Middle frontal gyrus (tissue), 1 donor: Measurements from ENCODE around the gene PRCC.
"Not testable (repeated sequence)": the region's sequence is repeated elsewhere in the genome, so short reads cannot be mapped to it uniquely, and the experiment has no call there.

Experiments used
- DNase-seq: peaks from one replicate; pipeline ENCODE4 v3.0.0-alpha.2; 2015; ENCODE audit warnings: low spot score; ENCODE audit errors: extremely low spot score

The PRCC gene

DNA sequence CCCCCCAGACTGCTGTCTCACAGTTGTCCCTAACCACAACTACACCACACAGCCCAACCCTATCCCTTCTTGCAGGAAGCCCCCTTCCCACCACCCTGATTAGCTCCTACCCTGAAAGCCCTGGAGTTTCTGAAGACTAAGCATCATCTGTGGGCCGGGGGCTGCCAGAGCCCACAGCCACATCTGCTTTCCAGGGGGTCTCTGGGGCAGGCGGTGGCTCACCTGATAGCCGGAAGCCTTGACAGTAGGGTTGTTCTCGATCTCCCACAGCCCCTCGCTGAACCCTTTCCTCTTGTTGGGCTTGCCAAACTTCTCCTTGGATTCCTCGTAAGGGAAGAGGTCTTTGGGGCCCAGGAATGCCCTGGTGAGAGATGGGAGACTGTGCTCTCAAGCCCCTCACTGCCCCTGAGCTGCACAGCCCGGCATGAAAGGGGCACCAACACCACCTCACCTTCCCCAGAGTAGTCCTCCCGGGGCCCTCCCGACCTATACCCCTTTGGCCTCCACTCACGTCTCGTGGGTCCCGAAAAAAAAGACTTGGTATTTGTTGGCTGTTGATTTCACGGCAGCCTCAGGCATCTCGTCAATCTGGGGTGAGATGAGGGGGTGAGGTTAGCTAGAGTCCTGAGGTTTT lies 22.4 kb upstream of the PRCC start:
- DNase-seq = no peak

DNA sequence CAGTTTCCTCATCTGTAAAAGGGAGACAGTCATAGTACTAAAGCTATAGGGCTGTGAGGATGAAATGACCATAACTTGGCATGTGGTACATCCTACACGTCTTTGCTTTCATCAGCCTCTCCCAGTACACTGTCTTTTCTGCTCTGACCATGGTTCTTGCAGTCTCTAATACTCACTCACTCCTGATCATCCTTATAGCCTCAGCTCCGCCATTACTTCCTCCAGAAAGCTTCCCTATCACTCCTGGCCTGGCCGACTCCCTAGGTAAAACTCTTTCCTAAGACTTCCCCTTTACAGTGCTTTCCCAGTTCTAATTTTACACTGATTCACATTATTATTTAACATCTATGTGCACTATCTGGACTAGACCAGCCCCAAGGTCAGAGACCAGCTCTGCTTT lies 21.5 kb upstream of the PRCC start:
- DNase-seq = no peak

DNA sequence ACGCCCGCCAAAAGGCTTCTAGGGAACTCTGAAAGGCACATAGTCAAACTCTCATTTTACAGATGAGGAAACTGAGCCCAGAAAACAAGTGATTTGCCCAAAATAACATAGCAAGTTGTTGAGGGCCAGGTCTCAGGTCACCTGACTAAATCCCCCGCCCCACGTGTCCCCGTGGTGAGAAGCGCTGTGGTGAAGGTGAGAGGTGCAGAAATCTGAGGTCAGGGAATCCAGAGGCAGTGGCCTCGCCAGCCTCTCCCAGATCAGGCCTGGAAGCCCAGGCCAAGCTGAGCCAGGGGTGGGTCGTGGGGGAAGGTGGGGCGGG lies 21.0 kb upstream of the PRCC start:
- DNase-seq = no peak

DNA sequence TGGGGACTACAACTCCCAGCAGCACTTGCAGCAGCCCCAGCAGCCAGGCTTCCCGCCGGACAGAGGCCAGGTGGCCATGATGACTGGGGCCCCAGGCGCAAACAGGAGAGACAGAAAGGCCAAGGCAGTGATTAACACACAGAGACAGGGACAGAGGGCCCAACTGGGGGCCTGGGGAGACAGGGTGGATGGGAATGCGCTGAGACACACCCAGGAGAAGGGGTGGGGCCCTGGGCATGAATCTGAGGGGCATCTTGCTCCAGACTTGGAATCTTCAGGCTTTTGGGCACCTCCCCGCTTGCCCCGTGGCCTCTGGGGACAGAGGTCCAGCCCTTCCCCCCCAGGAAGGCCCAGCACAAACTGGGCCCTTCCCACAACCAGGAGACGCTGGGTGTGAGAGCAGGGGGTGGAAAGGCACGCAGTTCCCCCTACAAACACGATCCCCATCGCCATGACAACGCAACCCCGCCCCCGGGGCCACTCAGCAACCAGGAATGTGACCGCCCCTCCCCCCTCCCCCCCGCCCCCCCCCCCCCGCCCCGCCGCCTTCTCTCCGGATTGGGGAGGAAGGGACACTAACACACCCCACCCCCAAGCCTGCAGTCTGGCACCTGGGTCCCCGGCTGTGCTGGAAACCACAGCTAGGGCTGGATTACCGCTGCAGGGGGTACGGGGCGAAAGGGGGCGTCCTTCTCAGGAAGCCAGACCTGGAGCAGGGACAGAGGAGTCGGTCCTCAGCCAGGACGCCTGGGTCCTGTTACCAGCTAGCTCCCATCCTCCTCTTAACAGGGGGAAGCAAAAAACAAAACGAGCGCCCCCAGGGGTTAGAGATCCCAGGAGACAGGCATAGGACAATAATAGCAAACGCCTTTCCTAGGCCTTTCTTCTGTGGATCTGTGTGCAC lies 20.4 kb upstream of the PRCC start:
- DNase-seq = no peak

DNA sequence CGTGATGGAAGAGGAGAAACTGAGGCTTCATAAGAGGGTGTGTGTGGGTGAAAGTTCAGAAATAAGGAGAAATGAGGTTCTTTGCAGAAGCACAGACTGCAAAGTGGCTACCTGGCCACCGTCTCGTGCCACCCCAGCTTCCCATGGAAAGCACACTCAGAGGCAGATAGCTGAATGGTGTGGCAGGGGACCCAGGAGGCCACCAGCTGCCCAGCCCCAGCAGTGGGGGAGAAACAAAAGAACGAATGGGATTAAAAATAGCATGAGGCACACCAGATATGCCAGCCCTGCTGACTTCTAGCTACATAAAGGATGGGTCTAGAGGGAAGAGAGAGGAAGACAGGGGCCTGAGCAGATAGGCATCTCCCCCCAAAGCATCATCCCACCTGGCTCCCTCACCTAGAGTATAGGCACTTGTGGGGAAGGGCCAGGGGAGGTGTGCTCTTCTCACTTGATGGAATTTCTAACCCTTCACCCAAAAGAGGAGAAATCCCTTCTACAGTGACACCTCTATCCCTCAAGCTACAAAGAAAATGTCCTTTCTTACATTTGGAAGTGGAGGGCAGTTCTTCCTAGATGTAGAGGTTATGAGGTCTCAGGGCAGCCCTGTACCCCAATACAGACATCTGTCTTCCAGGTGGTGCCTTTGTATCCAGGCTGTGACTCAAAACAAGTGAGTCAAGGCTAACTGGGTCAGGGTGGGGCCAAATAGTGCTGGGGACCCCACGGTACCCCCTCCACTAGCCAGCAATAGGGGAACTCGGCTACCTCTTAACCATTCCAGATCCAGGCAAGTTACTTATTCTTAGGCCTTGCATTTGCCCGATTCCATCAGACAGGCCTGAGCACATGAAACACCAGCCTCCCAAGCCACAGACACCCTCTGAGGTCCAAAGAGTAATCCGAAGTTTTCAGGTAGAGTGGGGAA lies 19.3 kb upstream of the PRCC start:
- DNase-seq = no peak

DNA sequence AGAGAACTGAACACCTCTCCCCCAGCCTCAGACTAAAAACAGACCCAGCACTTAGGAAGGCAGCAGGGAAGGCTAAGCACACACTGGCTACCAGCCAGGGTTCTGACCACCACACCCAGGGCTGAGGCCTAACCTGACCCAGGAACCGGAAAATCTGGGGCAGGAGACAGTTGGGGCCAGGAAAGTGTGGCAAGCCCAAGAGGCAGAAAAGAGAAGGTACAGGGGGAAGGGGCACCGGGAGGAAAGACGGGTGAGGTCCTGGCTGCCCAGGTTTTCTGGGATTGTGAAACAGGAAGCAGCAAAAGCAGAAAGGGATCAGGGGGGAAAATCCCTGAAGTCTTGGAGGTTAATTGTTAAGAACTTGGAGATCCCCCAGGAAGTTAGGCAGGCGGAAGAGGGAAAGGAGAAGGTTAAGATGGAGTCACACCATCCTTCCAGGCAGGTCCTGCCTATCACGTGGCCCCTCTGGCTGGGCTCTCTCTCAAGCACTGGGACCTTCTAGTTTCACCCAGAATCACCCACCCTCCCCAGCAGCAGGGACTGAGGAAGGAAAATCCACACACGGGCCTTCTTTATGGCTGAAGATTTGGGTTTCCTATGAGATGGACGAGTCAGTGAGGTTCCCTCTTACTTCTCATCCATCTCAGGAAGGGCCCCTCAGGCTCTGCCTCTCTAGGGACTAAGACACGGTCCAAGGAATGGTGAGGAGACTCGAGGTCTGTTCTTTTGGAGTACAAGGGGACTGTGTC lies 18.5 kb upstream of the PRCC start:
- DNase-seq = no peak

DNA sequence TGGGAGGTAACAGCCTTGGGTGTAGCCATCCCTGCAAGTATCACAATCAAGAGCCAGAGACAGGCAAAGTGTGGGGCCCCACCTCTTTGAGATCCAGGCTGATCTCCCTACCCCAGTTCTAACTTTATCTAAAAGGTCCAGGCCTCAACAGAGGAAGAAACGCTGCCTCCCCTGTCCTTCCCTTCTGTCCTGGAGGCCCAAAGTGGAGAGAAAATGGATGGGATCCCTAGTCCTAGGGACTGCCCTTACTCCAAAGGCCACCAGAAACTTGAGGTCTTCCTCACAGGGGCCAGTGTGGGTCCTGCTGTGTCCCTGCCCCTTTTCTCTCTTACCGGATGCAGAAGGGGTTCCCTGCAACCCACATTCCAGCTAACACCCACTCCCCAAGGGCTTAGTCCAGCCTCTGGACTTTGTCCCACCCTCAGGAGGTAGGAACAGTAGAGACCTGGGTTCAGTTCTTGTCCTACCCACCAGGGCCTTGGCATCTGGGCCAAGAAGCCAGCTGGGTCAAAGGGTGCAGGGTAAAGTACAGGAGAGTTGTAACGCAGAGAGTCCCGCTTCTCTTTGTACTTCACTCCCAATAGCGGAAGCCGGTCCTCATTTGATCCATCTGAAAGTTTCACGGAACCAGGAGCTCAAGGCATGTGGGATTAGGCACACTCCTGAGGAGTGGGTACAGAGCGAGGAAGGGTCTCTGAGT lies 17.8 kb upstream of the PRCC start:
- no peak for DNase-seq

DNA sequence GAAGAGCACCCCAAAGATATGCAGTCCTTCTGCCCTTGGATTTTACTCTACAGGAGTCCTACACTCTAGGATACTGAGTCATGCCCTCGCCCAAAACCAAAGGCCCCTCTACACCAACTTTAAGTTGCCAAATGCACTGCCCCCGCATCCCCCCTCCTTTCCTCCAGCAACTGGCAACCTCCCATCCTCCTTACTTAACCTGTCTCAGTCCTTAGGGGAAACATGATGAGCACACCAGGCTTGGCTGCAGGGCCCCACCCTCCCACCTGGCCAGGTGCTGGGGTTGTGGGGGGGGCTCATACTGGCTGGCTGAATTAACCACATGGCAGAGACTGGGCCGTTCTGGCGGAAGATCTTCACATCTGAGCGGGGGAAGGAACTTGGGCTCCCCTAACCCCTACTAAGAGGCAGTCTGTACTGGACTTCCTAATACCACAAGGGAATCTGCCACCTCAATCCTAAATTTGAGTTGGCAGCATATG lies 17.1 kb upstream of the PRCC start:
- DNase-seq = no peak

DNA sequence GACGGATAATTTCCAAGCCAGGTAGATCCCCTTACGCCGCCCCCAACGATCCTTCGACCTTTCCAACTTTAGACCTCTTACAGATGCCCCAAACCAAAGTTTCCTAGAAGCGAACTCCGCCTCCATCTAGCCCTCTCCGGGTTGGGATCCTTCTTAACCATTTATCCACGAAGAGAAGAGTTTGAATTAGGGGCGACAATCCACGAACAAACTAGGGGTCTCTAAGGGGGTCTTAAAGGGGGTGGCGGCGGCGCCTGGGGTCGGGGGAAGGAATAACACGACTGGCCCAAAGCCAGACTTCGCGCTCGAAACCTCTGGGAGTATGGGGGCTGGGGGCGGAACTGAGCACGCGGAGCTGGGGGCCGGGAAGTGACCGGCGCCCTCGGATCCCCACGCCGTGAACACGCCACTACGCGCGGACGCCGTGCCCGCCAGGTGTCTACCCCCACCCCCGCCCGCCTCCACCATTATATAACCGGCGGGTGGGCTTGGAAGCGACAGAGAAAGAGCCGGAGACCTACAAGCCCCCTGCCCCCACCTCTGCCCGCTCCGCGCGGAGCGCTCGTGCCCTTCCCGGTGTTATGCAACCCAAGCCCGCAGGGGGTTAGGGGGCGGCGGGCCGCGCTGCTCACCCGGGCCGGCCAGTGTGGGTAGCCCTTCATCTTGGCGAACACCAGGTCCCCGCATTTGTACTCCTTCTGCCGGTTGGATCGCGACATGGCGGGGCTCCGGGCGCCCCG lies 16.5 kb upstream of the PRCC start:
- no peak for DNase-seq

DNA sequence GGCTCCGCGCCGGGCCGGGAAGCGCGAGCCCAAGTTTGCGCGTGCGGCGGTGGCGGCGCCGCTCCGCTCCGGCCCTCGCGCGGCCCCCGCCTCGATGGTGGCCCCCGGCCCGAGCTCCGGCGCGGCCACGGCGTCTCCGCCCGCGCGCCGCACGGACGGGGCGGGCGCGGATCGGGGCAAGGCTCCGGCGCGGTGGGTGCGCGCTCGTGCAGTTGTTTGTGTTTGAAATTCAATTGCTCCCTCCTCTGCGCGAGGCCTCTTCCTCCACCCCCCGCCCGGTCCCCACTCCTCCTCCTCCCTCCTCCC lies 15.9 kb upstream of the PRCC start, which contains the start of gene HDGF:
HDGF (minus strand) TSS at position 225 of the 306 bp plus-strand sequence. CDS start 246 bp downstream, outside the sequence.
- no peak for DNase-seq

DNA sequence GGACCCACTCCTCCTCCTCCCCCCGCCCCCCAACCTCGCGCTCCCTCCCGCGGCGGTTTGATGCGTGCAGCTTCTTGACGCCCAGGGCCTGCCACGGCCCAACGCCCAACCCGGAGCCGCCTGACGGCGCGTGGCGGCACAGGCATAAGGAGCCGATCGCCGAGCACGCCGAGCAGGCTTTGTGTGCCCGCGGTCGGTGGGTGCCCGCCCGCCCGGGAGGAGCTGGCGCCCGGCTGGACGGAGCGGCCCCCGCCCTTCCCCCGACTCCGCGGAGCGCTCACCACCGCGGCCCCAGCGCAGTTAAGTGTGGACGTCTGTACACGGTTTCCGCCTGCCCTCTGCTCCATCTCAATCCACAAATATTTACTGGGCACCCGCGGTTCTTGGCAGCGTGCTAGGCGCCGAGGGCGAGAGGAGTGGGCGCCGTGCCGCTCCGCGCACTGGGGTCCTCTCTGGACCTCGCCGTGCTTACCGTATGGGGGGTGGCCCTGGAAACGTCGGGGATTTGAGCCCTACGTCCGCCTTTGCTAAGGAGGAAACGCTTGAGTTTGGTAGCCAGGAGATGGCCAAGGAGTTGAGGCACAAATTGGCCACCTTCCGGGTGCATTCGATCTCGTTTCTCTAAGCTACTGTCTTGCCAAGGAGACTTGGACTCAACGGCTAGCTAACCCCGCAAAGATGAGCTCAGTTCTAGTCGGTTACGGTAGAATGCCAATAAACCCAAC lies 15.4 kb upstream of the PRCC start:
- DNase-seq = peak; percentile 93

DNA sequence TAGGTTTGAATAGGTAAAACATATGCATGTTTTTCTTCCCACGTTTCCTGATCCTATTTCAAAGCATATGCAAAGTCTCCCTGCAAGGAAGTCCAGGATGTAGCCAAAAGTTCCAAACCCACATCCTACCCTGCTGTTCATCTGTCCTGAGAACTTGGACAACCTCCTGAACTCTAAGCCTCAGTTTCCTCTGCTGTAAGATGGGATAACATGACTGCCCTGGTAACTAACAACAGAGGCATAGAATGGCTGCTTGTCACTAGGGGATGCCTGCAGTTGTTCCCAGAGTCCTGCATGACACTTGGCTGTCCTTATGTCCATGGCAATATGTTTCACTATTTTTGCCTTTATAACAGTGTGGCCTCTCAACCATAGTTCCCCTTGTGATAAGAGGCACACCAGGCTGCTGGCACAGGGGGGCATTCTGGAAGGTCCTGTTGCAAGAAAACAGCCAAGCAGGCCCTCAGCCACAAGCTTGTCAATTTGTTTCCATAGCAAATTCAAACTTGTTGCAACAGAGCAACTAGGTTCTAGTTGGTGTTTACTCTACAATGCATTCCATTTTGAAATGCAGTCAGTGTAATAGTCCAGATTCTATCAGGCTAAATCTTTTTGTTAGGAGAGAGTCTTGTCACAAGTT lies 14.4 kb upstream of the PRCC start:
- no peak for DNase-seq

DNA sequence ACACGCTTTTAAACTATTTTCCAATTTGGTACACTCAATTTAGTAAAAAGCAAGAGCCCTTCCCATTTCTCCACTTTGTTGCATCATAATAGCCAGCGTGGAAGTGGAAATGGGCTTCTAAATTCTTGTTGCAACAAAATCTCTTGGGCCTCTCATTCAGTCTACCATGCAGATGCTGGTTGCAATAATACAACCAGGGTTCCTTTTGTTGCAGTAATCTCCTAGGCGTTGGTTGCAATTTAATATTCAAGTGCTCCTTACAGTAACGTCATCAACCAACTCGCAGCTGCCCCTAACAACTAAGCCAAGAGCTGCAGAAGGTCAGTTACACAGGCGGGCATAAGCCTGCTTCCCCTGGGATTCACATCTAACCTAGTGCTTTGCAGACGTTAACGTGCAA lies 13.1 kb upstream of the PRCC start:
- no peak for DNase-seq

DNA sequence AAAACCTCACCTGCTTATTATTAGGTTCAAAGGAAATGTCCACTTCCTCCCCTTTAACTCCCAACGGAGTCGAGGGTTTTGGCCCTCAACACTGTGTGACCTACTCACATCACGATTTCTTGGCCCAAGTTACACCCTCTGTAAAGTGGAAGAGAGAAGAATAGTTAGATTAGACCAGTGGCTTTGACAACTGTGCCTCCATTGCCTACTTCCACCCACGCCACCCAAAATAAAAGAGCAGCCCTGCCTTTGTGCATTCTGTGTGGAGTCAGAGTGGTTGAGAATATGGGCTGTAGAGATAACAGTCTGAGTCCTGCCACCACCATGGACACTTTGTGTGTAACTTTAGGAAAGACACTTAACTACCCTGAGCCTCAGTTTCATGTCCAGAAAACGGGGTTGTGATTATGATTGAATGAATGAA lies 11.8 kb upstream of the PRCC start:
- DNase-seq = no peak

DNA sequence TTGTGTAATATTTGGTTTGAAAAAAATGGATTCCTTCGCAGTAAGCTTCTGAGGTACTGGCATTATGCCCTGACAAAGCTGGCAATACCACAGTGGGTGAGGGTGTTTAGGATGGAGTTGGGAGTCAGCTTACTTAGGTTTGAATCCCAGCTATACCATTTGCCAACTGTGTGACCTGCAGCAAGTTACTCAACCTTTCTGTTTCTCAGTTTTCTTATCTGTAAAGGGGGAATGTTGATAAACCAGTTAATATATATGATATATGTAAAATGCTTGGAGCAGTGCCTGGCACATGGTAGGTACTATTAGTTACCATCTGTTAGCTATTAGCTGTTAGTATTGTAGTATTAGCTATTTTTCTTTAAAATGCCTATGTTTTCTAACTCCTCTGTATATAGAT lies 11.0 kb upstream of the PRCC start:
- DNase-seq = no peak

DNA sequence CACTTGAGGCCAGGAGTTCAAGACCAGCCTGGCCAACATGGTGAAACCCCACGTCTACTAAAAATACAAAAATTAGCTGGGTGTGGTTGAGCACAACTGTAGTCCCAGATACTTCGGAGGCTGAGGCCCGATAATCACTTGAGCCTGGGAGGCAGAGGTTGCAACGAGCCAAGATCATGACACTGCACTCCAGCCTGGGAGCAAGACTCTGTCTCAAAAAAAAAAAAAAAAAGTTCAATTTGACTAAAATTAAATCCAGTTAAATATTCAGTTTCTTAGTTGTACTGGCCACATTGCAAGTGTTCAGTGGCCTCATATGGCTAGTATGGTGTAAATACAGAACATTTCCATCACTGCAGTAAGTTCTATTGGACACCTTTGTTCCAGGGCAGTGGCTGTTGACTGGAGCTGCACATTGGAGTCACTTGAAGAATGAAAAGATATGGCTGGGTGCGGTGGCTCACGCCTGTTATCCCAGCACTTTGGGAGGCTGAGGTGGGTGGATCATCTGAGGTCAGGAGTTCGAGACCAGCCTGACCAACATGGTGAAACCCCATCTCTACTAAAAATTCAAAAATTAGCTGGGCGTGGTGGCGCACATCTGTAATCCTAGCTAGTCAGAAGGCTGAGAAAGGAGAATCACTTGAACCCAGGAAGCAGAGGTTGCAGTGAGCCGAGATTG lies 9.6 kb upstream of the PRCC start:
- DNase-seq = not testable (repeated sequence)

DNA sequence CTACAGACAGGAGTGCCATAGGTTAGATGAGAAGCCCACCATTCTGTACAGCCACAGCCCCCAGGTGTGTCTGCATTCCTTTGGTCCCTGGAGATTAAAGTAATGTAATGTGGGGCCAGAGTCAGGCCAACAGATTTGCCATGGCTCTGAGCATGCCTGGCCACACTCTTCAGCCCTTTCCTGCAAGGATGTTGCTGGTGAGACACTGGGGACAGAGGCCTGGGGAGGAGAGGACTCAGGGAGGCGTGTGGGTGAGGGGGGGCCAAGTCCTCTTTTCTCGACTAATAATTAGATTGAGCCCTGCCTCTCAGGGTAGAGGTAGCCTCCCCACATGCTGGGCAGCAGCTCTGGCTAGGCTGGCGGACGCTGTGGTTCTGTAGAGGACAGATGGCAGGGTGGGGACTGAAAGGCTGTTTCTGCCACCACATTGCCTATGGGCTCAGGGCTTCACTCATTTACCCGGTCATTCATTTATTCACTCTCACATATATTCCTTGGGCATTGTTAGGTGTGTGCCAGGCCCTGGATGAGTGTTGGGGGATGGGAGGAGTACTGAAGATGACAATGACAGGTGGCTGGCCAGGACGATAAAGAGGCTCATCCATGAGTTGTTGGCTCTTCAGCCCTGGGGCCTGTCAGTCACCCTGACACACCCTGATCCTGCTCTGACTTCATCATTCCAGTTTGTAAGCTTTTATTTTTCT lies 7.1 kb upstream of the PRCC start:
- no peak for DNase-seq

DNA sequence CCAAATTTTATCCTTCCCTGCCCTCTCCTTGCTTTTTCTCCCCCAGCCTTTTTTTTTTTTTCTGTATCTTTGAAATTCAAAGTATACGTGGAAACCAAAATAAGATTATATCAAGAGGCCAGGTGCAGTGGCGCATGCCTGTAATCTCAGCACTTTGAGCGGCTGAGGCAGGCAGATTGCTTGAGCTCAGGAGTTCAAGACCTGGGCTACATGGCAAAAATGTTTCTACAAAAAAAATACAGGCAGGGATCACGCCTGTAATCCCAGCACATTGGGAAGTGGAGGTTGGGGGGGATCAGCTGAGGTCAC lies 6.6 kb upstream of the PRCC start:
- DNase-seq = no peak
